ENCODE results near the gene BGLAP.

Gene BGLAP

GRCh38 chr1:156230473-156230837, 11.5 kb upstream of the BGLAP start:
- no peak for DNase-seq (ENCODE audit: low spot score)
- in situ Hi-C loops (cut with MboI; ENCODE audit: low pct_unique_long_range_greater_than_20kb, low sequenced_read_pairs, unreplicated experiment) = no loop called here
- no peak for TF ChIP-seq CTCF (IDR thresholded peaks at IDR 0.05; ENCODE audit: extremely low read depth, insufficient read depth, missing control alignments)

GRCh38 chr1:156232201-156232894, 9.6 kb upstream of the BGLAP start:
- in situ Hi-C loops (cut with MboI; ENCODE audit: low pct_unique_long_range_greater_than_20kb, low sequenced_read_pairs, unreplicated experiment) = no loop called here
- no peak for DNase-seq (ENCODE audit: low spot score)
- no peak for TF ChIP-seq CTCF (IDR thresholded peaks at IDR 0.05; ENCODE audit: extremely low read depth, insufficient read depth, missing control alignments)

- DNase-seq (ENCODE audit: low spot score) = no peak
- in situ Hi-C loops (cut with MboI; ENCODE audit: low pct_unique_long_range_greater_than_20kb, low sequenced_read_pairs, unreplicated experiment) = no loop called here
These were observed 8.4 kb upstream of the BGLAP start for GRCh38 chr1:156233426-156234127.

GRCh38 chr1:156236164-156236563, 5.8 kb upstream of the BGLAP start:
- no peak for DNase-seq (ENCODE audit: low spot score)
- in situ Hi-C loops (cut with MboI; ENCODE audit: low pct_unique_long_range_greater_than_20kb, low sequenced_read_pairs, unreplicated experiment) = no loop called here
- no peak for TF ChIP-seq CTCF (IDR thresholded peaks at IDR 0.05; ENCODE audit: extremely low read depth, insufficient read depth, missing control alignments)

More at GRCh38 chr1:156233426-156234127, 8.4 kb upstream of the BGLAP start:
- TF ChIP-seq CTCF (IDR thresholded peaks at IDR 0.05; ENCODE audit: extremely low read depth, insufficient read depth, missing control alignments) = no peak

GRCh38 chr1:156238248-156238647, 3.7 kb upstream of the BGLAP start:
- in situ Hi-C loops (cut with MboI; ENCODE audit: low pct_unique_long_range_greater_than_20kb, low sequenced_read_pairs, unreplicated experiment) = no loop called here
- no peak for TF ChIP-seq CTCF (IDR thresholded peaks at IDR 0.05; ENCODE audit: extremely low read depth, insufficient read depth, missing control alignments)
- DNase-seq (ENCODE audit: low spot score) = no peak

- in situ Hi-C loops (cut with MboI; ENCODE audit: low pct_unique_long_range_greater_than_20kb, low sequenced_read_pairs, unreplicated experiment) = no loop called here
- no peak for TF ChIP-seq CTCF (IDR thresholded peaks at IDR 0.05; ENCODE audit: extremely low read depth, insufficient read depth, missing control alignments)
- DNase-seq (ENCODE audit: low spot score) = no peak
These were observed 623 bp upstream of the BGLAP start for GRCh38 chr1:156241311-156241811.

Data from GM13977 (cell line).